ENCODE results near the gene ADAM12. TPM values are rescaled to one million over a fixed set of nuclear protein-coding genes. Genes with fewer than 3 reads are reported as not detected.

Gene ADAM12
- polyA plus RNA-seq, 1 of the 3 experiments (the other 2 are of a cell fraction) = 25.0 TPM

GRCh38 chr10:125979976-125980375 is 408.3 kb downstream of the ADAM12 start:
- TF ChIP-seq JUND (IDR thresholded peaks at IDR 0.05) = no peak
- TF ChIP-seq ZBTB33 (IDR thresholded peaks at IDR 0.05; ENCODE audit: borderline replicate concordance, low read depth) = no peak
- H3K9me3 ChIP-seq = no peaks in the 10 kb centered on the region
- POLR2A ChIA-PET = no interaction called here
- WGBS (ENCODE audit: low lambda C conversion rate) = 68% methylated on average over 7 of the region's 7 CpGs
- H3K4me3 ChIP-seq (ENCODE audit: low read depth in 2 of 2, low read length in 1 of 2) = no peak overlapping the region
- H3K79me2 ChIP-seq (ENCODE audit: insufficient read depth) = no peaks in the 10 kb centered on the region
- no peak overlapping the region for H3K27ac ChIP-seq (ENCODE audit: low read depth in 2 of 2, low read length in 1 of 2)
- H3K4me2 ChIP-seq = no peak overlapping the region
- H2AFZ ChIP-seq (ENCODE audit: low read depth) = no peak overlapping the region
- CTCF ChIA-PET = interaction anchor here (0.8 to 4.1 kb wide), 7 partner anchors 10 to 532 kb away, joined by 3 to 19 read pairs (median 3); partner anchors contain the start of gene ADAM12
- no peaks in the 10 kb centered on the region for H3K9me2 ChIP-seq
- H3F3A ChIP-seq (replicated peaks; ENCODE audit: insufficient read depth) = no peaks in the 10 kb centered on the region
- no peak overlapping the region for H3K9ac ChIP-seq
- peaks cover 0 to 7% of the 10 kb centered on the region in 2 experiments; a peak in 3 of 4 replicates for H3K4me1 ChIP-seq (ENCODE audit: control insufficient read depth in 1 of 2, insufficient read depth in 2 of 2, low read depth in 1 of 2, low read length in 1 of 2)
- H4K20me1 ChIP-seq (ENCODE audit: insufficient read depth) = no peaks in the 10 kb centered on the region
- no peak for DNase-seq
- no peaks in the 10 kb centered on the region for H3K36me3 ChIP-seq (replicated peaks in 1 of 2; ENCODE audit: control insufficient read depth in 1 of 2, insufficient read depth in 2 of 2, low read length in 1 of 2)
- H3K27me3 ChIP-seq (ENCODE audit: insufficient read depth) = no peaks in the 10 kb centered on the region

GRCh38 chr10:125976960-125977605 is 411.2 kb downstream of the ADAM12 start:
- H3K9ac ChIP-seq = no peak overlapping the region
- no peak overlapping the region for H3K4me3 ChIP-seq (ENCODE audit: low read depth in 2 of 2, low read length in 1 of 2)
- no peak for TF ChIP-seq REST (IDR thresholded peaks at IDR 0.05; ENCODE audit: low read depth, low read length)
- TF ChIP-seq RXRA (IDR thresholded peaks at IDR 0.05; ENCODE audit: borderline replicate concordance, low read depth) = no peak
- TF ChIP-seq EZH2phosphoT487 (IDR thresholded peaks at IDR 0.05; ENCODE audit: borderline replicate concordance, low read depth) = no peak
- no peak for TF ChIP-seq EP300 (IDR thresholded peaks at IDR 0.05; ENCODE audit: borderline replicate concordance in 1 of 2, low read depth in 1 of 2, low read length in 1 of 2)
- no peak for TF ChIP-seq TEAD4 (IDR thresholded peaks at IDR 0.05; ENCODE audit: borderline replicate concordance, insufficient read depth)
- no peak for TF ChIP-seq USF2 (IDR thresholded peaks at IDR 0.05; ENCODE audit: borderline replicate concordance, low read depth, low read length)
- TF ChIP-seq TCF12 (IDR thresholded peaks at IDR 0.05) = no peak
- TF ChIP-seq FOXJ3 (CRISPR knock-in tag; IDR thresholded peaks at IDR 0.05) = no peak
- no peak for TF ChIP-seq FOSL2 (IDR thresholded peaks at IDR 0.05; ENCODE audit: borderline replicate concordance, low read depth)
- no peak for TF ChIP-seq NFIC (IDR thresholded peaks at IDR 0.05; ENCODE audit: borderline replicate concordance)
- TF ChIP-seq RCOR1 (IDR thresholded peaks at IDR 0.05; ENCODE audit: low read length) = no peak
- TF ChIP-seq SIN3A (IDR thresholded peaks at IDR 0.05; ENCODE audit: borderline replicate concordance, low read depth, low read length) = no peak
- no peak for TF ChIP-seq JUND (IDR thresholded peaks at IDR 0.05)
- TF ChIP-seq SMC3 (IDR thresholded peaks at IDR 0.05; ENCODE audit: low read depth, low read length) = no peak
- TF ChIP-seq YY1 (IDR thresholded peaks at IDR 0.05; ENCODE audit: low read depth) = no peak
- TF ChIP-seq FOXM1 (IDR thresholded peaks at IDR 0.05; ENCODE audit: low read depth) = no peak
- no peak overlapping the region for H2AFZ ChIP-seq (ENCODE audit: low read depth)
- DNase-seq = no peak
- peaks cover 0 to 4% of the 10 kb centered on the region in 2 experiments; a peak in 1 of 4 replicates for H3K4me1 ChIP-seq (ENCODE audit: control insufficient read depth in 1 of 2, insufficient read depth in 2 of 2, low read depth in 1 of 2, low read length in 1 of 2)
- H3K36me3 ChIP-seq (replicated peaks in 1 of 2; ENCODE audit: control insufficient read depth in 1 of 2, insufficient read depth in 2 of 2, low read length in 1 of 2) = no peaks in the 10 kb centered on the region
- H3F3A ChIP-seq (replicated peaks; ENCODE audit: insufficient read depth) = no peaks in the 10 kb centered on the region
- H3K27ac ChIP-seq (ENCODE audit: low read depth in 2 of 2, low read length in 1 of 2) = no peak overlapping the region
- 88% methylated on average over 6 of the region's 6 CpGs for WGBS (ENCODE audit: low lambda C conversion rate)
- H3K9me2 ChIP-seq = no peaks in the 10 kb centered on the region
- no peaks in the 10 kb centered on the region for H3K79me2 ChIP-seq (ENCODE audit: insufficient read depth)
- CTCF ChIA-PET = interaction anchor here (0.6 to 4.1 kb wide), 6 partner anchors 12 to 526 kb away, joined by 3 to 17 read pairs (median 3); no protein-coding TSS in a partner anchor
- H3K27me3 ChIP-seq (ENCODE audit: insufficient read depth) = no peaks in the 10 kb centered on the region
- H3K4me2 ChIP-seq = no peak overlapping the region
- H3K9me3 ChIP-seq = no peaks in the 10 kb centered on the region
- H4K20me1 ChIP-seq (ENCODE audit: insufficient read depth) = no peaks in the 10 kb centered on the region
- POLR2A ChIA-PET = no interaction called here

All from SK-N-SH (cell line).